MCF 10A (cell line): ENCODE measurements around the gene PHAF1. TPM values are rescaled to one million over a fixed set of nuclear protein-coding genes. Genes with fewer than 3 reads are reported as not detected.
A peak's percentile ranks its signal among the peaks of the same experiment; 100 is the strongest.

Source experiments
- BruUV-seq: library from RNA; stranded (reverse); fragments of 400-500 nt; replicated peaks from 2 replicates; lab custom pipeline; 2021; lab: Mats Ljungman, UMichigan
- CTCF ChIA-PET: fragments of 300-600 bp; sonication (Branson Sonifier 250); formaldehyde crosslinking; extraction: SDS; loops from one replicate; lab custom pipeline; 2021; ENCODE audit warnings: antibody characterized with exemption, inconsistent platforms; lab: Yijun Ruan, JAX
- POLR2A ChIA-PET: fragments of 300-600, 350-650 bp; sonication (Branson Sonifier 250); formaldehyde crosslinking; extraction: SDS; loops from one replicate; lab custom pipeline; 2020; ENCODE audit warnings: antibody characterized with exemption, inconsistent platforms; lab: Yijun Ruan, JAX
- DNase-seq: peaks from one replicate; pipeline ENCODE4 v3.0.0-alpha.2; 2018; ENCODE audit not compliant: unreplicated experiment
- H3K27ac Mint-ChIP-seq: one replicate; pipeline ENCODE4 v1.8.0; 2022; ENCODE audit warnings: mild to moderate bottlenecking, low read depth, mixed read lengths; ENCODE audit not compliant: unreplicated experiment
- H3K27me3 Mint-ChIP-seq: one replicate; pipeline ENCODE4 v1.8.0; 2022; ENCODE audit warnings: mixed read lengths; ENCODE audit not compliant: insufficient read depth, unreplicated experiment
- H3K36me3 Mint-ChIP-seq: one replicate; pipeline ENCODE4 v1.8.0; 2022; ENCODE audit warnings: mild to moderate bottlenecking, moderate library complexity, mixed read lengths; ENCODE audit not compliant: insufficient read depth, unreplicated experiment
- H3K4me1 Mint-ChIP-seq: one replicate; pipeline ENCODE4 v1.8.0; 2022; ENCODE audit warnings: mixed read lengths; ENCODE audit not compliant: insufficient read depth, unreplicated experiment
- H3K4me3 Mint-ChIP-seq: one replicate; pipeline ENCODE4 v1.8.0; 2022; ENCODE audit warnings: mild to moderate bottlenecking, moderate library complexity, mixed read lengths; ENCODE audit not compliant: unreplicated experiment
- H3K9me3 Mint-ChIP-seq: one replicate; pipeline ENCODE4 v1.8.0; 2022; ENCODE audit warnings: mixed read lengths; ENCODE audit not compliant: unreplicated experiment
- intact Hi-C: fragments of 100-400 bp; cut with micrococcal nuclease; formaldehyde crosslinking; loops from 2 replicates; pipeline ENCODE4 v1.14.1; 2022
- total RNA-seq: library from RNA; stranded (reverse); gene quantifications from 2 replicates; pipeline ENCODE4 v1.2.3, GENCODE V29; 2022
- TF ChIP-seq, protein P1 (sequence below): fragments of 200-600 bp; IDR thresholded peaks from one replicate; pipeline ENCODE4 v1.8.0; 2022; ENCODE audit warnings: antibody characterized with exemption, mild to moderate bottlenecking; ENCODE audit not compliant: unreplicated experiment

The PHAF1 gene
- total RNA-seq, 1 experiment from 2014 or later, result 14.5 TPM

DNA sequence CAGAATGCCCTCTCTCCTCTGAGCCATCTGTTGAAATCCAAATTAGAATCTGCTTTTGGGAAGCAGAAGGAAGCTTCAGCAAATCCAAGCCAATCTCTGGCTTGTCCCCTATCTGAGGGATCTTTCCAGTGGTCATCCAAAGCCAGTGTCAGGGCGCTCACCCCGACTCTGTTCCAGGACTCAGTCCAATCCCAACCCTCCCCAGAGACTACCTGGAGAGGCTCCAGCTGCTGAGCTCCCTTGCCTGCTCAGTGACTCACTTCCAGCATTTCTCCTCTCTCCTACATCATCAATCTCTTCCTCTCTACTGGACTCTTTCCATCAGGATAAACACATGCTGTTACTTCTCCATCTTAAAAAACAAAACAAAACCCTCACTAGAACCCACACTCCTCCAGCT lies 71.6 kb downstream of the PHAF1 start:
- Mint-ChIP-seq H3K9me3 (no peaks in the 10 kb centered on the region), H3K27ac (no peak overlapping the region), H3K4me3 (no peak overlapping the region), H3K36me3 (peaks cover 10% of the 10 kb centered on the region), H3K4me1 (peaks cover 26% of the 10 kb centered on the region), H3K27me3 (no peaks in the 10 kb centered on the region)
- ChIA-PET CTCF (interaction anchor here (2.0 kb wide), 1 partner anchor 21 kb away, joined by 10 read pairs; the partner anchor contains the start of genes FBXL8 and TRADD), POLR2A (interaction anchor here (0.6 to 4.9 kb wide), 7 partner anchors 11 to 234 kb away, joined by 3 to 24 read pairs (median 4); partner anchors contain the start of genes E2F4, FBXL8, PHAF1 and TRADD)
- BruUV-seq, result no TSS peak
- TF ChIP-seq, protein P1, sequence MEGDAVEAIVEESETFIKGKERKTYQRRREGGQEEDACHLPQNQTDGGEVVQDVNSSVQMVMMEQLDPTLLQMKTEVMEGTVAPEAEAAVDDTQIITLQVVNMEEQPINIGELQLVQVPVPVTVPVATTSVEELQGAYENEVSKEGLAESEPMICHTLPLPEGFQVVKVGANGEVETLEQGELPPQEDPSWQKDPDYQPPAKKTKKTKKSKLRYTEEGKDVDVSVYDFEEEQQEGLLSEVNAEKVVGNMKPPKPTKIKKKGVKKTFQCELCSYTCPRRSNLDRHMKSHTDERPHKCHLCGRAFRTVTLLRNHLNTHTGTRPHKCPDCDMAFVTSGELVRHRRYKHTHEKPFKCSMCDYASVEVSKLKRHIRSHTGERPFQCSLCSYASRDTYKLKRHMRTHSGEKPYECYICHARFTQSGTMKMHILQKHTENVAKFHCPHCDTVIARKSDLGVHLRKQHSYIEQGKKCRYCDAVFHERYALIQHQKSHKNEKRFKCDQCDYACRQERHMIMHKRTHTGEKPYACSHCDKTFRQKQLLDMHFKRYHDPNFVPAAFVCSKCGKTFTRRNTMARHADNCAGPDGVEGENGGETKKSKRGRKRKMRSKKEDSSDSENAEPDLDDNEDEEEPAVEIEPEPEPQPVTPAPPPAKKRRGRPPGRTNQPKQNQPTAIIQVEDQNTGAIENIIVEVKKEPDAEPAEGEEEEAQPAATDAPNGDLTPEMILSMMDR, result no peak
- peak; percentile 74 for DNase-seq
- intact Hi-C loops, result loop anchor here (5.0 kb wide), 1 partner anchor 284 kb away; no protein-coding TSS in a partner anchor

- intact Hi-C loops, result loop anchor here (5.0 kb wide), 1 partner anchor 285 kb away; no protein-coding TSS in a partner anchor
- DNase-seq, result no peak
- TF ChIP-seq, protein P1, result no peak
- H3K4me1 Mint-ChIP-seq, result peaks cover 20% of the 10 kb centered on the region
- no peak overlapping the region for H3K27ac Mint-ChIP-seq
- no peaks in the 10 kb centered on the region for H3K27me3 Mint-ChIP-seq
- peaks cover 10% of the 10 kb centered on the region for H3K36me3 Mint-ChIP-seq
- no peaks in the 10 kb centered on the region for H3K9me3 Mint-ChIP-seq
- BruUV-seq, result TSS peak; percentile 28
- ChIA-PET CTCF (interaction anchor here (0.6 to 2.0 kb wide), 5 partner anchors 9 to 188 kb away, joined by 3 to 10 read pairs (median 4); partner anchors contain the start of genes ELMO3, FBXL8 and TRADD), POLR2A (interaction anchor here (1.3 to 4.9 kb wide), 8 partner anchors 8 to 65 kb away, joined by 4 to 46 read pairs (median 10); partner anchors contain the start of genes ELMO3, FBXL8, FHOD1 and NOL3)
- H3K4me3 Mint-ChIP-seq, result no peak overlapping the region
Observed at GRCh38 chr16:67182288-67182687, 72.5 kb downstream of the PHAF1 start.

DNA sequence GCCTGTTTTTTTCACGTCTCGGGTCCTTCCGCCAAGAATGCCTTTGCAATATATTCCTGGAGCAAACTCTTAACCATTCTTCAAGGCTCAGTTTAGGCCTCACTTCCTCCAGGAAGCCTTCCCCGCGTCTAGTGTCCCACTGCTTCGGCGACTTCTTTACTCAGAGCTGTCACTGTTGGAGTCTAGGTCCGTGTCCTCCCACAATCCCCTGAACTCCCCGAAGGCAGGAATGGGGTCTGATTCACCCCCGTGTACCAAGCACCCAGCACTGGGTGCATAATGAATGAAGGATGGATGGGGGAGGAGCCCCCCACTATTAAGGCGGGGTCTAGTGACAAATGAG lies 73.5 kb downstream of the PHAF1 start:
- ChIA-PET CTCF (interaction anchor here (0.6 to 1.9 kb wide), 4 partner anchors 8 to 26 kb away, joined by 3 to 8 read pairs (median 4); partner anchors contain the start of gene ELMO3), POLR2A (interaction anchor here (0.8 to 4.9 kb wide), 12 partner anchors 9 to 128 kb away, joined by 3 to 46 read pairs (median 7); partner anchors contain the start of genes ELMO3, FBXL8, FHOD1 and NOL3)
- no peaks in the 10 kb centered on the region for H3K27me3 Mint-ChIP-seq
- no peaks in the 10 kb centered on the region for H3K9me3 Mint-ChIP-seq
- no peak overlapping the region for H3K4me3 Mint-ChIP-seq
- DNase-seq, result no peak
- BruUV-seq, result no TSS peak
- peaks cover 8% of the 10 kb centered on the region for H3K36me3 Mint-ChIP-seq
- intact Hi-C loops, result loop anchor here (5.0 kb wide), 1 partner anchor 286 kb away; no protein-coding TSS in a partner anchor
- H3K27ac Mint-ChIP-seq, result no peak overlapping the region
- peaks cover 13% of the 10 kb centered on the region for H3K4me1 Mint-ChIP-seq
- TF ChIP-seq, protein P1, result no peak
